GM12878 (cell line): ENCODE measurements around the gene CAMK4. TPM values are rescaled to one million over a fixed set of nuclear protein-coding genes. Genes with fewer than 3 reads are reported as not detected.

Experiments used
- ATAC-seq: fragments of 200-7000 bp; cut with Tn5 transposase; 3 replicates; pipeline ENCODE4 v1.9.1; 2020; ENCODE audit warnings: mild to moderate bottlenecking, moderate library complexity
- BruUV-seq: library from RNA; stranded (reverse); fragments of 400-500 nt; replicated peaks from 2 replicates; lab custom pipeline; 2021; lab: Mats Ljungman, UMichigan
- CTCF ChIA-PET: fragments of 300-600 bp; sonication (Branson Sonifier 250); formaldehyde crosslinking; extraction: SDS; loops from one replicate; lab custom pipeline; 2021; ENCODE audit warnings: inconsistent platforms; lab: Yijun Ruan, JAX
- POLR2A ChIA-PET: fragments of 350-600 bp; formaldehyde crosslinking; extraction: SDS; loops from one replicate; lab custom pipeline; 2021; ENCODE audit warnings: inconsistent platforms; lab: Charles Lee
- RAD21 ChIA-PET: fragments of 300-600 bp; sonication (Branson Sonifier 250); formaldehyde crosslinking; loops from one replicate; lab custom pipeline; 2023; ENCODE audit warnings: antibody characterized with exemption; ENCODE audit not compliant: unreplicated experiment; lab: Charles Lee
- SMC1A ChIA-PET: fragments of 300-600 bp; sonication (Branson Sonifier 250); formaldehyde crosslinking; loops from one replicate; lab custom pipeline; 2023; ENCODE audit not compliant: unreplicated experiment, uncharacterized antibody; lab: Charles Lee
- DNase-seq: peaks from one replicate; pipeline ENCODE4 v3.0.0-alpha.2; 2011; ENCODE audit warnings: low read depth, low spot score
- FAIRE-seq: peaks from 3 replicates; lab custom pipeline; 2011; peaks lifted over from hg19 to GRCh38; lab: Jason Lieb, UNC
- H2AFZ ChIP-seq: 2 replicates; pipeline ENCODE4 v1.6.0; 2011; ENCODE audit warnings: low read depth, low read length, control low read depth; ENCODE audit not compliant: control insufficient read depth
- H3K27ac ChIP-seq: 2 replicates; pipeline ENCODE4 v1.5.1; 2011; ENCODE audit warnings: control low read depth; ENCODE audit not compliant: control insufficient read depth, insufficient read depth
- H3K27me3 ChIP-seq, 2 experiments: replicated peaks in 1 of 2; 2 replicates each; pipeline versions ENCODE4 v1.6.0 to v1.6.1; 2011; ENCODE audit warnings: low read length in 1 of 2; ENCODE audit not compliant: control insufficient read depth in 2 of 2, insufficient read depth in 2 of 2
- H3K36me3 ChIP-seq, 2 experiments: 2 replicates each; pipeline ENCODE4 v1.5.1; 2011; ENCODE audit warnings: low read length in 1 of 2; ENCODE audit not compliant: control insufficient read depth in 2 of 2, insufficient read depth in 2 of 2
- H3K4me1 ChIP-seq: 2 replicates; pipeline ENCODE4 v1.6.1; 2011; ENCODE audit warnings: mild to moderate bottlenecking, low read length, moderate library complexity, mixed read lengths; ENCODE audit not compliant: control insufficient read depth, insufficient read depth
- H3K4me2 ChIP-seq: 2 replicates; pipeline ENCODE4 v1.6.0; 2011; ENCODE audit warnings: control low read depth; ENCODE audit not compliant: control insufficient read depth, insufficient read depth
- H3K4me3 ChIP-seq: fragments of 200-600 bp; sonication (generic); 2 replicates; pipeline ENCODE4 v1.5.1; 2016
- H3K79me2 ChIP-seq: 2 replicates; pipeline ENCODE4 v1.6.0; 2011; ENCODE audit warnings: low read length; ENCODE audit not compliant: control insufficient read depth, insufficient read depth
- H3K9ac ChIP-seq: 2 replicates; pipeline ENCODE4 v1.8.0; 2011; ENCODE audit warnings: low read length, control low read depth, mixed read lengths; ENCODE audit not compliant: control insufficient read depth, insufficient read depth
- H3K9me3 ChIP-seq: replicated peaks from 3 replicates; pipeline ENCODE4 v1.5.1; 2011; ENCODE audit warnings: mild to moderate bottlenecking, low read length; ENCODE audit not compliant: control insufficient read depth, insufficient read depth
- H4K20me1 ChIP-seq: 2 replicates; pipeline ENCODE4 v1.6.0; 2011; ENCODE audit not compliant: control insufficient read depth, insufficient read depth
- ATF7 ChIP-seq: fragments of 450-650 bp; IDR thresholded peaks from 2 replicates; pipeline ENCODE4 v1.6.1; 2016; ENCODE audit warnings: low read depth, mild to moderate bottlenecking
- CHD4 ChIP-seq: fragments of 200-600 bp; sonication (generic); IDR thresholded peaks from 2 replicates; pipeline ENCODE4 v1.6.1; 2016; ENCODE audit warnings: mild to moderate bottlenecking
- FOXK2 ChIP-seq: fragments of 450-650 bp; IDR thresholded peaks from 2 replicates; pipeline ENCODE4 v1.6.1; 2017; ENCODE audit warnings: mild to moderate bottlenecking, moderate library complexity
- GATAD2B ChIP-seq: fragments of 450-650 bp; conservative IDR thresholded peaks from 2 replicates; pipeline ENCODE4 v1.6.1; 2017; ENCODE audit warnings: low read depth, mild to moderate bottlenecking, moderate library complexity
- HCFC1 ChIP-seq: fragments of 150-350 bp; IDR thresholded peaks from 2 replicates; pipeline ENCODE4 v1.6.1; 2014; ENCODE audit warnings: low read length
- HDGF ChIP-seq: fragments of 450-650 bp; IDR thresholded peaks from 2 replicates; pipeline ENCODE4 v1.6.1; 2016; ENCODE audit warnings: antibody characterized with exemption
- JUND ChIP-seq: IDR thresholded peaks from 2 replicates; pipeline ENCODE4 v1.6.1; 2012; ENCODE audit warnings: low read depth, mild to moderate bottlenecking, low read length, improper control_type of control experiment, moderate library complexity
- KDM1A ChIP-seq: fragments of 200-600 bp; sonication (generic); IDR thresholded peaks from 2 replicates; pipeline ENCODE4 v1.6.1; 2016; ENCODE audit warnings: borderline replicate concordance
- MXI1 ChIP-seq: fragments of 150-350 bp; IDR thresholded peaks from 2 replicates; pipeline ENCODE4 v1.6.1; 2011; ENCODE audit warnings: low read depth, mild to moderate bottlenecking, inconsistent platforms, low read length, improper control_type of control experiment
- NFIC ChIP-seq: IDR thresholded peaks from 2 replicates; pipeline ENCODE4 v1.6.1; 2012; ENCODE audit warnings: low read depth, mild to moderate bottlenecking, inconsistent platforms, low read length, moderate library complexity
- PML ChIP-seq: IDR thresholded peaks from 2 replicates; pipeline ENCODE4 v1.6.1; 2012; ENCODE audit warnings: low read length, inconsistent platforms
- RBBP5 ChIP-seq: fragments of 200-600 bp; sonication (generic); conservative IDR thresholded peaks from 2 replicates; pipeline ENCODE4 v1.6.1; 2016
- RELA ChIP-seq: fragments of 450-650 bp; IDR thresholded peaks from 2 replicates; pipeline ENCODE4 v1.8.0; 2014; ENCODE audit warnings: borderline replicate concordance; ENCODE audit not compliant: partially characterized antibody
- TARDBP ChIP-seq: IDR thresholded peaks from 2 replicates; pipeline ENCODE4 v1.6.1; 2016; ENCODE audit warnings: borderline replicate concordance
- ZNF217 ChIP-seq: fragments of 450-650 bp; IDR thresholded peaks from 2 replicates; pipeline ENCODE4 v1.6.1; 2017; ENCODE audit warnings: antibody characterized with exemption, mild to moderate bottlenecking
- ZNF274 ChIP-seq: IDR thresholded peaks from one replicate; pipeline ENCODE4 v1.8.0; 2011; ENCODE audit not compliant: insufficient read length, insufficient read depth
- ZNF622 ChIP-seq: fragments of 450-650 bp; IDR thresholded peaks from 2 replicates; pipeline ENCODE4 v1.6.1; 2017; ENCODE audit warnings: mild to moderate bottlenecking, inconsistent platforms
- ZSCAN29 ChIP-seq: fragments of 450-650 bp; IDR thresholded peaks from 2 replicates; pipeline ENCODE4 v1.6.1; 2017; ENCODE audit warnings: mild to moderate bottlenecking, moderate library complexity
- WGBS: methylation state at CpG from one replicate; pipeline ENCODE4 v1.1.6; 2016; ENCODE audit warnings: low lambda C conversion rate; ENCODE audit not compliant: insufficient replicate concordance, insufficient coverage; ENCODE audit errors: missing lambda C conversion rate; 5-methylcytosine and 5-hydroxymethylcytosine counted together
- in situ Hi-C: fragments of 300-500 bp; cut with MboI; formaldehyde crosslinking; loops from 9 replicates; pipeline ENCODE4 v1.14.3; 2018; ENCODE audit warnings: mixed read lengths
- intact Hi-C: fragments of 100-400 bp; cut with micrococcal nuclease; formaldehyde crosslinking; loops from one replicate; pipeline ENCODE4 v1.14.2; 2022; ENCODE audit not compliant: unreplicated experiment
- polyA plus RNA-seq, 11 experiments: library from polyadenylated mRNA; depleted of rRNA in 4 of 11; unstranded in 6 of 11; stranded (reverse) in 5 of 11; fragments of >200 nt; fragmentation: Nextera tagmentation in 4 of 11; fragmentation: Illumina TruSeq in 1 of 11; extraction: Ambion mirVana in 4 of 11; extraction: Trizol in 1 of 11; gene quantifications; 1 replicate in 1 of 11; 2 replicates in 10 of 11; pipeline versions ENCODE4 v1.2.1 to v1.2.3, GENCODE V29; 2011 to 2016; ENCODE audit warnings: inconsistent platforms in 2 of 11, missing spikeins in 2 of 11, low read depth in 1 of 11
- total RNA-seq, 4 experiments: library from RNA; depleted of rRNA in 3 of 4; stranded (reverse); fragments of >200 nt in 3 of 4; fragmentation: Illumina TruSeq in 1 of 4; extraction: Trizol in 1 of 4; gene quantifications; 2 replicates each; pipeline versions ENCODE4 v1.2.1 to v1.2.3, GENCODE V29; 2013 to 2021
- TF ChIP-seq, protein P1 (sequence below): IDR thresholded peaks from 2 replicates; pipeline ENCODE4 v1.6.1; 2011; ENCODE audit warnings: borderline replicate concordance, low read depth, mild to moderate bottlenecking, moderate library complexity, mixed read lengths, low read length; ENCODE audit not compliant: insufficient read depth; ENCODE audit errors: extremely low read length
- TF ChIP-seq, protein P2 (sequence below): IDR thresholded peaks from 2 replicates; pipeline ENCODE4 v1.6.1; 2012; ENCODE audit warnings: low read depth, low read length, improper control_type of control experiment

Gene CAMK4
- total and polyA plus RNA-seq, 10 of the 15 experiments (the other 5 are each of a cell fraction or from before 2014, with no cell fraction given) = 13.3 to 51.9 (median 35.3) TPM

GRCh38 chr5:111248571-111248970, 24.4 kb downstream of the CAMK4 start:
- ChIA-PET CTCF (interaction anchor here (0.8 to 14.9 kb wide), 2 partner anchors 10 to 18 kb away, joined by 3 to 263 read pairs; partner anchors contain the start of gene CAMK4), POLR2A (interaction anchor here (0.6 to 2.7 kb wide), 5 partner anchors 10 to 25 kb away, joined by 3 to 15 read pairs (median 6); partner anchors contain the start of gene CAMK4), SMC1A (interaction anchor here (1.0 to 16.2 kb wide), 2 partner anchors 9 to 18 kb away, joined by 3 to 608 read pairs; partner anchors contain the start of gene CAMK4), RAD21 (interaction anchor here (15.0 kb wide), 1 partner anchor 17 kb away, joined by 443 read pairs; the partner anchor contains the start of gene CAMK4)
- H3K9me3 ChIP-seq = no peaks in the 10 kb centered on the region
- no TSS peak for BruUV-seq
- FAIRE-seq = no peak
- H4K20me1 ChIP-seq = no peaks in the 10 kb centered on the region
- no peaks in the 10 kb centered on the region for H3K27me3 ChIP-seq
- H3K4me3 ChIP-seq = no peak overlapping the region
- WGBS = 94% methylated on average over 3 of the region's 3 CpGs
- intact Hi-C loops = no loop called here
- peaks cover 30% of the 10 kb centered on the region for H3K4me1 ChIP-seq
- H3K79me2 ChIP-seq = peaks cover 71% of the 10 kb centered on the region
- TF ChIP-seq HDGF = no peak
- no peak for TF ChIP-seq RBBP5
- no peak for TF ChIP-seq CHD4
- TF ChIP-seq TARDBP = no peak
- TF ChIP-seq ATF7 = no peak
- TF ChIP-seq GATAD2B = no peak
- no peak for TF ChIP-seq RELA
- no peak for TF ChIP-seq HCFC1
- no peak for TF ChIP-seq ZNF622
- TF ChIP-seq MXI1 = no peak
- TF ChIP-seq JUND = no peak
- TF ChIP-seq FOXK2 = no peak
- TF ChIP-seq, protein P1, sequence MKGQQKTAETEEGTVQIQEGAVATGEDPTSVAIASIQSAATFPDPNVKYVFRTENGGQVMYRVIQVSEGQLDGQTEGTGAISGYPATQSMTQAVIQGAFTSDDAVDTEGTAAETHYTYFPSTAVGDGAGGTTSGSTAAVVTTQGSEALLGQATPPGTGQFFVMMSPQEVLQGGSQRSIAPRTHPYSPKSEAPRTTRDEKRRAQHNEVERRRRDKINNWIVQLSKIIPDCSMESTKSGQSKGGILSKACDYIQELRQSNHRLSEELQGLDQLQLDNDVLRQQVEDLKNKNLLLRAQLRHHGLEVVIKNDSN = no peak
- TF ChIP-seq NFIC = no peak
- TF ChIP-seq PML = no peak
- TF ChIP-seq KDM1A = no peak
- TF ChIP-seq ZNF217 = no peak
- TF ChIP-seq, protein P2, sequence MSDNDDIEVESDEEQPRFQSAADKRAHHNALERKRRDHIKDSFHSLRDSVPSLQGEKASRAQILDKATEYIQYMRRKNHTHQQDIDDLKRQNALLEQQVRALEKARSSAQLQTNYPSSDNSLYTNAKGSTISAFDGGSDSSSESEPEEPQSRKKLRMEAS = no peak
- no peak for TF ChIP-seq ZNF274
- no peak for TF ChIP-seq ZSCAN29
- H3K9ac ChIP-seq = no peak overlapping the region
- in situ Hi-C loops = loop anchor here (25.0 kb wide), 1 partner anchor 511 kb away; the partner anchor contains the start of genes SLC25A46 and TMEM232
- H3K27ac ChIP-seq = no peak overlapping the region
- peaks cover 0 to 8% of the 10 kb centered on the region in 2 experiments; a peak in 2 of 4 replicates for H3K36me3 ChIP-seq
- H3K4me2 ChIP-seq = no peak overlapping the region
- DNase-seq = no peak
- ATAC-seq = no peak
- no peak overlapping the region for H2AFZ ChIP-seq
